Activated naive CD8-positive, alpha-beta T cell treated with anti-CD3 and anti-CD28 coated beads for 36 hours (primary cell): ENCODE measurements around the gene VPS13C. TPM values are rescaled to one million over a fixed set of nuclear protein-coding genes. Genes with fewer than 3 reads are reported as not detected.

Experiments
- DNase-seq: peaks from one replicate; pipeline ENCODE4 v3.0.0; 2021
- H3K27ac Mint-ChIP-seq: one replicate; pipeline ENCODE4 v1.8.0; 2022; ENCODE audit warnings: mild to moderate bottlenecking, moderate library complexity, mixed read lengths
- H3K27me3 Mint-ChIP-seq: one replicate; pipeline ENCODE4 v1.8.0; 2022; ENCODE audit warnings: mild to moderate bottlenecking, mixed read lengths
- H3K36me3 Mint-ChIP-seq: one replicate; pipeline ENCODE4 v1.8.0; 2021; ENCODE audit warnings: mild to moderate bottlenecking, mixed read lengths
- H3K4me1 Mint-ChIP-seq: one replicate; pipeline ENCODE4 v1.8.0; 2021; ENCODE audit warnings: mixed read lengths
- H3K4me3 Mint-ChIP-seq: one replicate; pipeline ENCODE4 v1.8.0; 2022; ENCODE audit warnings: mild to moderate bottlenecking, moderate library complexity, mixed read lengths
- H3K9me3 Mint-ChIP-seq: one replicate; pipeline ENCODE4 v1.8.0; 2022; ENCODE audit warnings: mixed read lengths
- total RNA-seq, 2 experiments: library from RNA; stranded (reverse); gene quantifications; one replicate each; pipeline ENCODE4 v1.2.3, GENCODE V29; 2021

Gene VPS13C
- total RNA-seq, 2 experiments from 2014 or later, result 29.8 to 31.5 TPM

GRCh38 chr15:61974118-61974517 lies 86.1 kb downstream of the VPS13C start:
- H3K36me3 Mint-ChIP-seq, result peaks cover 10% of the 10 kb centered on the region
- no peak overlapping the region for H3K27ac Mint-ChIP-seq
- no peaks in the 10 kb centered on the region for H3K27me3 Mint-ChIP-seq
- no peak for DNase-seq
- no peaks in the 10 kb centered on the region for H3K9me3 Mint-ChIP-seq
- H3K4me3 Mint-ChIP-seq, result no peak overlapping the region
- H3K4me1 Mint-ChIP-seq, result peaks cover 12% of the 10 kb centered on the region

DNA sequence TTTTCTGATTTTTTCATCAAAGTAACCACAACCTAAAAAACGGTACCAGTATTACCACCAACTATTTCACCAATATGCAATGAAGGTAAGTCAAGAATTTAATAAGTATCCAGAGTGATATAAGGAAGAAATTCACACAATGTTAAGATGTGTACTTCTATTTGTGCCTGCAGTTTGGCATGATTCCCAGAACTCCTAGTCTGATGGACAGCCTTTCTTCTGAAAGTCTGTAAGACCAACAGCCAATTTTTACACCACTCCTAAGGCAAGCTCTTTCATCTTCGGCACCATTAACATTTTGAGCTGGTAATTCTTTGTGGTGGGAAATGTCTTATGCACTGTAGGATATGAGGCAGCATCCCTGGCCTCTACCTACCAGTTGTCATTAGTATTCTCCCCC lies 108.3 kb downstream of the VPS13C start:
- Mint-ChIP-seq H3K9me3 (peaks cover 3% of the 10 kb centered on the region), H3K27ac (no peak overlapping the region), H3K36me3 (peaks cover 28% of the 10 kb centered on the region), H3K27me3 (no peaks in the 10 kb centered on the region), H3K4me1 (no peaks in the 10 kb centered on the region), H3K4me3 (no peak overlapping the region)
- no peak for DNase-seq

DNA sequence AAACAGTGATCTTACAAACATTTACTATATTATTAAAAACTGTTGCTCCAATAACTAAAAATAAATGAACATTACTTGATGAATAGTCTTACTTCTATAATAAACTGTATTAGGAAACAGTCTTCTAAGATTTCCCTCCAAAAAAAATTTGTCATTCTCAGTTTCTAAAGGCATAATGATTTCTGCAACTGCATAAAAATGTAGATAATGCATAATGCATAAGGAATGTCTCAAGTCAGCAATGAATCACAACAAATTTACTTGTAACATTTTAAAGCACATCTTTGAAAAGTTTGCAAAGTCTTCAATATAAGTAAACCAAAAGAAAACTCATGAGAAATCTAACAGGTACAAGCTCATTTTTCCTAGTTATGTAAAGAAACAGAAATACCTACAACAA lies 113.5 kb downstream of the VPS13C start:
- Mint-ChIP-seq H3K27ac (no peak overlapping the region), H3K27me3 (no peaks in the 10 kb centered on the region), H3K4me1 (no peaks in the 10 kb centered on the region), H3K4me3 (no peak overlapping the region), H3K9me3 (no peaks in the 10 kb centered on the region), H3K36me3 (peaks cover 26% of the 10 kb centered on the region)
- DNase-seq, result no peak

- Mint-ChIP-seq H3K9me3 (no peaks in the 10 kb centered on the region), H3K4me3 (no peak overlapping the region), H3K27ac (no peak overlapping the region), H3K27me3 (no peaks in the 10 kb centered on the region), H3K36me3 (peaks cover 24% of the 10 kb centered on the region), H3K4me1 (no peaks in the 10 kb centered on the region)
- no peak for DNase-seq
Measured at GRCh38 chr15:61943992-61944391, 116.3 kb downstream of the VPS13C start.

DNA sequence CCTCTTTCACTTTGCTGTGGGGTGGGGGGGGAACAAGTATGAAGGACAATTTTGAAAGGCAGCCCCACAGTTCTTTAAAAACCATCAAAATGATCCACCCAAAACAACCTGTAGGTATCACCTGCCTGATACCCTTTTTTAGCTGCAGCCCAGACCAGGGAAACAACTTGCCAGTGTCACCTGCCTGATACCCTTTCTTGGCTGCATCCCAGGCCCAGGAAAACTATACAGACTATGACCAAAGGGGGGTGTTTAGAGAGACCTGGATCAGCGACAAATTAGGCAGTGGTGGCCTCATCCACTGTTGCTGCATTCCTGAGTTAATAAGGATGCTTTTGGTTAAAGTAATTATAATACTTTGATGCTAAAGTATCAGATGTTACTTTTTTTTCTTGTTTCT lies 122.0 kb downstream of the VPS13C start:
- H3K4me1 Mint-ChIP-seq, result peaks cover 1% of the 10 kb centered on the region
- no peaks in the 10 kb centered on the region for H3K9me3 Mint-ChIP-seq
- H3K27me3 Mint-ChIP-seq, result no peaks in the 10 kb centered on the region
- no peak overlapping the region for H3K4me3 Mint-ChIP-seq
- H3K27ac Mint-ChIP-seq, result no peak overlapping the region
- H3K36me3 Mint-ChIP-seq, result peaks cover 9% of the 10 kb centered on the region
- no peak for DNase-seq

DNA sequence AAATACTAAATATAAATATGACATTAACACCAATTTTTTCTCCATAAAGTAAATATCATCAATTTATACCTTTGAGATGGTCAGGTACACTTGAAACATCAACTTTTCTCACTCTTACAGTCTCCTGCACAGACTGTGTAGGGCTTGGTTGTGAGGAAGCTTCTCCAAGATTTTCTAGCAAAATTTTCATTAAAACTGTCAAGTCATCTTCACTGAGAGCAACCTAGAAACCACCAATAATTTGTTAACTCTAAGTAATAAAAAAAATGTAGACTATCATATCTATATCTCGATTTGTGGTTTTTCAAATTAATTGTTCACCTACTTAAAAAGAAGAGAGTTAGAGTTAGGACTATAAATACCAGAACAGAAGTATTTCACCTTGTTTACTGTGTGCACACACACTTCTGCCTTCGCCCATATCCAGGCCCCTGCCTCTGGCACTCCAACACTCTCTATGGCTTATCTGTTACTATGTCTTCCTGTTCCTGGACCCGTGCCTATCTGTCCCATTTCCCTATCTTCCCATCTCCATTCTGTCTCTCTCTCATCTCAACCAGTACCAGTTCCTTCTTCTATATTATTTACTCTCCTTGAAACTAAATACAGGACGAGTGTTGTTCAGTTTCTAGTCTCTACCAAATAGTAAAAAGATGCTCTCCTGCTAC lies 123.6 kb downstream of the VPS13C start:
- no peaks in the 10 kb centered on the region for H3K27me3 Mint-ChIP-seq
- H3K36me3 Mint-ChIP-seq, result peaks cover 7% of the 10 kb centered on the region
- no peak overlapping the region for H3K4me3 Mint-ChIP-seq
- no peak for DNase-seq
- H3K27ac Mint-ChIP-seq, result no peak overlapping the region
- no peaks in the 10 kb centered on the region for H3K9me3 Mint-ChIP-seq
- H3K4me1 Mint-ChIP-seq, result peaks cover 1% of the 10 kb centered on the region

- Mint-ChIP-seq H3K27me3 (no peaks in the 10 kb centered on the region), H3K9me3 (no peaks in the 10 kb centered on the region), H3K4me1 (peaks cover 1% of the 10 kb centered on the region), H3K27ac (no peak overlapping the region), H3K4me3 (no peak overlapping the region), H3K36me3 (peaks cover 7% of the 10 kb centered on the region)
- DNase-seq, result no peak
Measured at GRCh38 chr15:61935493-61935892, 124.8 kb downstream of the VPS13C start.

DNA sequence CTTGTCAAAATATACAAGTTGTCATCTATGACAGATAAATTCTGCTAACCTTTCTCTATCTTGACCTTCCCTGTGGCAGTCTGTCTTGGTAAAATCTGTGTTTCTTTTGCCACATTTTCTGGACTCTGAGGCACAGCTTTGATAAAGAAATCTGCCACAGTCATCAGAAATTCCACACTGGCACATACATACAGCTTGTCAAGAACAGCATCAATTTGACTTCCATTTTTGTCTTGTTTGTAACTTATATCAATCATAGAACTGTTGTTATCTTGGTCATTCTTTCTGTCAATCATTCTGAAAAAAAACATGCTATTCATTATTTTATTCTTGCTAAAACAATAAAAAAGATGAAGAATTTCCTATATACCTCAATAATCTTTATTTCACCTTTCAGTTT lies 130.8 kb downstream of the VPS13C start:
- no peak overlapping the region for H3K27ac Mint-ChIP-seq

DNA sequence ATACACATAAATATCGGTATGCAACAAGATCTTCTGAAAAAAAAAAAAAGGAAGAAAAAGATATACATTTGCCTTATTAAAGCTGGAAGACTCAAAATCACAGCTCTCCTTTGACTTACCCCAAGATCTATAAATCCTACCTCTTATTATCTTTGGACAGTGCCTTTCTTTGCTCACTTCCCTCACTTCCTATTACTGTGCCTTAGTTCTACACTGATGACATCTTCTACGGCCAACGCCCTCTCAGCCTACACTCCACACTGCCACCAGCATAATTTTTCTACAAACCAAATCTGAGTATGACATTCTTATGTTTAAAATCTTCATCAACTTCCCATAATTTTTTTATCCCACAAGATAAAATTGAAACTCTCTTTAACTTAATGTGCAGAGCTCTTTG lies 137.1 kb downstream of the VPS13C start:
- no peak overlapping the region for H3K27ac Mint-ChIP-seq
- H3K36me3 Mint-ChIP-seq, result peaks cover 17% of the 10 kb centered on the region
- no peak overlapping the region for H3K4me3 Mint-ChIP-seq
- no peaks in the 10 kb centered on the region for H3K4me1 Mint-ChIP-seq
- no peaks in the 10 kb centered on the region for H3K9me3 Mint-ChIP-seq
- no peak for DNase-seq
- no peaks in the 10 kb centered on the region for H3K27me3 Mint-ChIP-seq

More for the DNA sequence above, 130.8 kb downstream of the VPS13C start:
- H3K4me1 Mint-ChIP-seq, result no peaks in the 10 kb centered on the region
- H3K9me3 Mint-ChIP-seq, result no peaks in the 10 kb centered on the region
- peaks cover 24% of the 10 kb centered on the region for H3K36me3 Mint-ChIP-seq
- DNase-seq, result no peak
- H3K27me3 Mint-ChIP-seq, result no peaks in the 10 kb centered on the region
- no peak overlapping the region for H3K4me3 Mint-ChIP-seq

DNA sequence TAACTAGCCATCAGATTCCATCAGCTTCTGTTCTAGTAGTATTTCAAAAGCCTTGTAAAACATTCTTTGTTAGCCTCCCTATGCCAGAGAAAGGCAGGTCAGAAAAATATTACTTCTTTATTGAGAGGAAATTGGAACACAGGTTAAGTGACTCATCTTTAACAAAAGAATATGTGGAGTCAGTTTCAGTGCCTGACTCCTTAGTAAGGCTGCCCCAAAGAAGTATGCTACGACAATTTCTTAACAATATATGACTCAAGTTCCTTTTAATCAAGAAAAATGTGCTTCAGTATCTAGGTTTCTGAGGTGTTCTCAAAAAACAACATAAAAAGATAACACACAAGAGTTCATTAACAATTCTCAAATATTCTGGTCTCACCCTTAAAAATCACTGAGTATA lies 139.2 kb downstream of the VPS13C start:
- H3K36me3 Mint-ChIP-seq, result peaks cover 19% of the 10 kb centered on the region
- DNase-seq, result no peak
- no peaks in the 10 kb centered on the region for H3K27me3 Mint-ChIP-seq
- no peaks in the 10 kb centered on the region for H3K9me3 Mint-ChIP-seq
- H3K4me1 Mint-ChIP-seq, result no peaks in the 10 kb centered on the region
- H3K4me3 Mint-ChIP-seq, result no peak overlapping the region
- no peak overlapping the region for H3K27ac Mint-ChIP-seq

DNA sequence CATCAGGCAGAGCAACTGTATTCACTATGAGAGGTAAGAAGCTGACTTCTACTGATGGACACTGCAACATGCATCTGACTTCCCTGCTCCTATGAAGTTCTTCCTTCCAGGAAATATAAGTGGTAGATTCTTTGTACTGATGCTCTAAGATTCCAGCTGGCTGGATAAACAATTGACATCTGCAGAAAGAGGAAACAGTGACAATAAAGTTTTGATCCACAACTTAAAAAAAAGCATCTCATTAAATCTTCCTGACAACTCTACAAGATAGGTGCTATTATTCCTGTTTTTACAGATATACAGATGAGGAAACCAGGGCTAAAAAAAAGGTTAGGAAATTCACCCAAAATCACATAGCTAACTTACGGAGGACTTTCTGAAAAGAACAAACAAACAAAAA lies 142.8 kb downstream of the VPS13C start:
- Mint-ChIP-seq H3K4me3 (no peak overlapping the region), H3K36me3 (peaks cover 27% of the 10 kb centered on the region), H3K9me3 (no peaks in the 10 kb centered on the region), H3K27me3 (no peaks in the 10 kb centered on the region), H3K4me1 (no peaks in the 10 kb centered on the region), H3K27ac (no peak overlapping the region)
- no peak for DNase-seq

DNA sequence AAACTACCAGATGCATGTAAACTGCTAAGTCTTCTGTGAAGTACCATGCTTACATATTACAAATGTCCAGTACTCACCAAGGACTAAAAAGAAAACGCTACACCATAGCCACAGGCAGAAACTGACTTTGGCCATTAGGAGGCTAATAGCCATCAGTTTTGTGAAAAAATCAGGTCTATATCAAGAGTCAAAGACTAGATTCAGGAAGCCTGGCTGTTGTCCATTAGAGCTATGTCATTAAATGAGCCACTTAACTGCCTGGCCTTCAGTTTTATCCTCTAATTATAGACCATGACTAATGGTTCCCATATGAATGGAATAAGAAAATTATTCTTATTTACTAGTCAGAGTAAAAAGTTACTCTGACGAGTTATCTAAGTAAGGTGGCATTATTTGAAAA lies 144.1 kb downstream of the VPS13C start:
- H3K27me3 Mint-ChIP-seq, result no peaks in the 10 kb centered on the region
- peaks cover 29% of the 10 kb centered on the region for H3K36me3 Mint-ChIP-seq
- H3K4me3 Mint-ChIP-seq, result no peak overlapping the region
- H3K27ac Mint-ChIP-seq, result no peak overlapping the region
- DNase-seq, result no peak
- no peaks in the 10 kb centered on the region for H3K4me1 Mint-ChIP-seq
- H3K9me3 Mint-ChIP-seq, result no peaks in the 10 kb centered on the region

DNA sequence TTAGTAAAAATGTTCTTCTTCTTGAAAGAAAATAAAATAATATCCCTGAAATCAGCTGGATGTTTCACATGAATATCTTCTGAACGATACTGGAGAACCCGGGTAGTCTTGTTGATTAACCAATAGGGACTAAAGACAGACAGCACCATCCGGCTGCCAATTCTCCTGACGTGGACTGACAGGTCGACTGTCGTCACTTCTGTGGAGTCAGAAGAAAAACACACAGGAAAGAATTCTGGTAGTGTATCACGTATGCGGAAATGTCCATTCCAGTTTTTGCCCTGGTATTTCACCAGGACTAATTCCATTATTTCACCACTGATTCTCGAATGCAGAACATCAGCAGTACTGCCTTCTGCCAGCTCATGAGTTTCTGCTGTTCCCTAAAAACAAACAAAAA lies 144.6 kb downstream of the VPS13C start:
- no peaks in the 10 kb centered on the region for H3K9me3 Mint-ChIP-seq

DNA sequence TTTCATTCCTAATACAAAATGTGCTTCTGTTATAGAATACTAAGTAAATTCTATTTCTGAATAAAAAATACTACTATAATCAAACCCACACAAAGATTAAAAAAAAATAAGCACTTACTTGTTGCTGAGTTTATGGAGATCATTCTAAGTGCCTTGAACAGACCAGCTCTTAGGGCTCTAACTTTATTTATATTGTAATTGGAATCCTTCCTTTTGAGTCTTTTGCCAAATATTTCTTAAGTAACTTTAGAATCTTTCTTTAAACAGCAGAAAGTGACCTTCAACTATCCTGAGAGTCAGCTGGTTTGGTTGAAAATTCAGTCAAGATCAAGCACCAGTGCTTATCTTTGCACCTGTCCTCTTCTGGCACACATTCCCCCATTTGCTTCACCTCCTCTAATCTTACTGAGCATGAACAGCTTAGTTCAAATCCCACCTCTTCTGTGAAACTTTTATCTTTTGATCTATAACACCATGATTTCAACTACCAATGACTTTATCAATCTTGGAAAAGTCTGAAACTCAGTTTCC lies 149.3 kb downstream of the VPS13C start:
- Mint-ChIP-seq H3K9me3 (no peaks in the 10 kb centered on the region), H3K27ac (no peak overlapping the region), H3K27me3 (no peaks in the 10 kb centered on the region), H3K4me1 (no peaks in the 10 kb centered on the region), H3K36me3 (peaks cover 38% of the 10 kb centered on the region), H3K4me3 (no peak overlapping the region)
- DNase-seq, result no peak

More for the DNA sequence above, 144.6 kb downstream of the VPS13C start:
- H3K4me3 Mint-ChIP-seq, result no peak overlapping the region
- H3K27me3 Mint-ChIP-seq, result no peaks in the 10 kb centered on the region
- H3K36me3 Mint-ChIP-seq, result peaks cover 32% of the 10 kb centered on the region
- H3K4me1 Mint-ChIP-seq, result no peaks in the 10 kb centered on the region
- no peak for DNase-seq
- H3K27ac Mint-ChIP-seq, result no peak overlapping the region

- Mint-ChIP-seq H3K36me3 (peaks cover 47% of the 10 kb centered on the region), H3K4me3 (no peak overlapping the region), H3K27me3 (no peaks in the 10 kb centered on the region), H3K4me1 (no peaks in the 10 kb centered on the region), H3K27ac (no peak overlapping the region), H3K9me3 (no peaks in the 10 kb centered on the region)
- no peak for DNase-seq
Measured at GRCh38 chr15:61908241-61908640, 152.0 kb downstream of the VPS13C start.

DNA sequence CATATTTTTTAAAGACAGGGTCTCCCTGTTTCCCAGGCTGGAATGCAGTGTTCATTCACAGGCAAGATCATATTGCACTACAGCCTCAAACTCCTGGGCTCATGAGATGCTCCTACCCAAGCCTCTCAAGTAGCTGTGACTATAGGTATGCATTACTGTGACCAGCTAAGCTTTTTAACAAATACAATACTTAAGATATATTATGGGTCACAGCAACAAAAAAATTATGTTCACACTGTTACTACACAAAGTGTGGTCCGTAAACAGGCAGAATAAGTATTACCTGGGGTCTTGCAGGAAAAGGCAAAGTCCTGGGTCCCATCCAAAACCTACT lies 152.5 kb downstream of the VPS13C start:
- Mint-ChIP-seq H3K9me3 (peaks cover 3% of the 10 kb centered on the region), H3K27ac (no peak overlapping the region), H3K27me3 (no peaks in the 10 kb centered on the region), H3K36me3 (peaks cover 51% of the 10 kb centered on the region), H3K4me1 (no peaks in the 10 kb centered on the region), H3K4me3 (no peak overlapping the region)
- no peak for DNase-seq
